DMS114 treated with DMSO at 0.1 percent for 48 hours (cell line): ENCODE results near the gene ZNF536.
"Not testable (repeated sequence)": the region's sequence is repeated elsewhere in the genome, so short reads cannot be mapped to it uniquely, and the experiment has no call there.

Source experiments
- DNase-seq: peaks from one replicate; lab custom pipeline; 2025; ENCODE audit not compliant: unreplicated experiment; lab: John Stamatoyannopoulos, UW

ZNF536 gene

GRCh38 chr19:30341611-30342201, 30.5 kb upstream of the ZNF536 start:
- DNase-seq = no peak

- DNase-seq = no peak
Measured at GRCh38 chr19:30342901-30343300, 29.3 kb upstream of the ZNF536 start.

- no peak for DNase-seq
Measured at GRCh38 chr19:30344446-30345425, 27.4 kb upstream of the ZNF536 start.

- no peak for DNase-seq
Measured at GRCh38 chr19:30345686-30346085, 26.5 kb upstream of the ZNF536 start.

- DNase-seq = not testable (repeated sequence)
Measured at GRCh38 chr19:30346468-30346867, 25.7 kb upstream of the ZNF536 start.

GRCh38 chr19:30349131-30349730, 23.0 kb upstream of the ZNF536 start:
- DNase-seq = no peak

GRCh38 chr19:30350692-30351663, 21.2 kb upstream of the ZNF536 start:
- DNase-seq = no peak

GRCh38 chr19:30351774-30352173, 20.4 kb upstream of the ZNF536 start:
- DNase-seq = no peak

GRCh38 chr19:30353394-30353945, 18.7 kb upstream of the ZNF536 start:
- no peak for DNase-seq

- DNase-seq = no peak
Measured at GRCh38 chr19:30355586-30355985, 16.6 kb upstream of the ZNF536 start.

GRCh38 chr19:30356951-30357579, 15.1 kb upstream of the ZNF536 start:
- no peak for DNase-seq

GRCh38 chr19:30357580-30357954, 14.6 kb upstream of the ZNF536 start:
- DNase-seq = no peak

- no peak for DNase-seq
Measured at GRCh38 chr19:30358319-30358718, 13.9 kb upstream of the ZNF536 start.

- DNase-seq = no peak
Measured at GRCh38 chr19:30358821-30359580, 13.2 kb upstream of the ZNF536 start.

GRCh38 chr19:30359936-30360335, 12.2 kb upstream of the ZNF536 start:
- no peak for DNase-seq

GRCh38 chr19:30360376-30361106, 11.6 kb upstream of the ZNF536 start:
- DNase-seq = no peak

- DNase-seq = no peak
Measured at GRCh38 chr19:30361107-30361447, 11.1 kb upstream of the ZNF536 start.

GRCh38 chr19:30361721-30362120, 10.5 kb upstream of the ZNF536 start:
- DNase-seq = no peak
